Kasumi-1 (cell line): ENCODE data around the gene CXCR3.
"Not testable (repeated sequence)": the region's sequence is repeated elsewhere in the genome, so short reads cannot be mapped to it uniquely, and the experiment has no call there.

ENCODE experiments used
- DNase-seq, 2 experiments: peaks; one replicate each; lab custom pipeline; 2025; lab: John Stamatoyannopoulos, UW

Gene CXCR3

GRCh38 chrX:71609095-71609750, 9.1 kb downstream of the CXCR3 start:
- no peak for DNase-seq

GRCh38 chrX:71607488-71607887, 10.8 kb downstream of the CXCR3 start:
- DNase-seq: no peak

GRCh38 chrX:71606536-71607216, 11.6 kb downstream of the CXCR3 start:
- DNase-seq: peak in 1 of 2 experiments; percentile 11

- no peak for DNase-seq
Measured at GRCh38 chrX:71604796-71605568, 13.3 kb downstream of the CXCR3 start.

GRCh38 chrX:71604141-71604540, 14.2 kb downstream of the CXCR3 start:
- DNase-seq: no peak

- DNase-seq: no peak
Measured at GRCh38 chrX:71603618-71604017, 14.7 kb downstream of the CXCR3 start.

- no peak for DNase-seq
Measured at GRCh38 chrX:71599965-71600364, 18.3 kb downstream of the CXCR3 start.

GRCh38 chrX:71593210-71593609, 25.1 kb downstream of the CXCR3 start:
- DNase-seq: not testable (repeated sequence)

GRCh38 chrX:71586929-71587328, 31.4 kb downstream of the CXCR3 start:
- DNase-seq: no peak

GRCh38 chrX:71581210-71581609, 37.1 kb downstream of the CXCR3 start:
- no peak for DNase-seq

- DNase-seq: no peak
Measured at GRCh38 chrX:71579990-71580380, 38.3 kb downstream of the CXCR3 start.

- no peak for DNase-seq
Measured at GRCh38 chrX:71579136-71579989, 38.9 kb downstream of the CXCR3 start.

GRCh38 chrX:71578253-71579135, 39.8 kb downstream of the CXCR3 start, which contains the start of gene GCNA:
TSS of gene GCNA (plus strand) at chrX:71578437. CDS start at chrX:71580822, 2,385 bp downstream.
- no peak for DNase-seq

- DNase-seq: no peak
Measured at GRCh38 chrX:71577682-71578081, 40.6 kb downstream of the CXCR3 start.

GRCh38 chrX:71573590-71573989, 44.7 kb downstream of the CXCR3 start:
- DNase-seq: no peak

- DNase-seq: not testable (repeated sequence)
Measured at GRCh38 chrX:71571390-71571789, 46.9 kb downstream of the CXCR3 start.
